Vagina (tissue), 2 donors: ENCODE measurements around the gene MAD1L1.

ENCODE experiments used
- POLR2A ChIP-seq, 2 donors: fragments of 450-650 bp; IDR thresholded peaks; one replicate each; pipeline ENCODE4 v1.6.1; 2017; ENCODE audit warnings: antibody characterized with exemption in 2 of 2, mild to moderate bottlenecking in 2 of 2, moderate library complexity in 2 of 2
- TF ChIP-seq, protein P1 (sequence below), 3 experiments: fragments of 450-650 bp in 2 of 3; fragments of 200-600 bp in 1 of 3; sonication (generic) in 1 of 3; IDR thresholded peaks; one replicate each; pipeline ENCODE4 v1.5.1; 2017 to 2019; ENCODE audit warnings: antibody characterized with exemption in 3 of 3, mild to moderate bottlenecking in 2 of 3, moderate library complexity in 2 of 3

GRCh38 chr7:2105280-2105679 is 127.5 kb downstream of the MAD1L1 start:
- TF ChIP-seq, protein P1, sequence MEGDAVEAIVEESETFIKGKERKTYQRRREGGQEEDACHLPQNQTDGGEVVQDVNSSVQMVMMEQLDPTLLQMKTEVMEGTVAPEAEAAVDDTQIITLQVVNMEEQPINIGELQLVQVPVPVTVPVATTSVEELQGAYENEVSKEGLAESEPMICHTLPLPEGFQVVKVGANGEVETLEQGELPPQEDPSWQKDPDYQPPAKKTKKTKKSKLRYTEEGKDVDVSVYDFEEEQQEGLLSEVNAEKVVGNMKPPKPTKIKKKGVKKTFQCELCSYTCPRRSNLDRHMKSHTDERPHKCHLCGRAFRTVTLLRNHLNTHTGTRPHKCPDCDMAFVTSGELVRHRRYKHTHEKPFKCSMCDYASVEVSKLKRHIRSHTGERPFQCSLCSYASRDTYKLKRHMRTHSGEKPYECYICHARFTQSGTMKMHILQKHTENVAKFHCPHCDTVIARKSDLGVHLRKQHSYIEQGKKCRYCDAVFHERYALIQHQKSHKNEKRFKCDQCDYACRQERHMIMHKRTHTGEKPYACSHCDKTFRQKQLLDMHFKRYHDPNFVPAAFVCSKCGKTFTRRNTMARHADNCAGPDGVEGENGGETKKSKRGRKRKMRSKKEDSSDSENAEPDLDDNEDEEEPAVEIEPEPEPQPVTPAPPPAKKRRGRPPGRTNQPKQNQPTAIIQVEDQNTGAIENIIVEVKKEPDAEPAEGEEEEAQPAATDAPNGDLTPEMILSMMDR (IDR thresholded peaks at IDR 0.05), result no peak
- no peak for TF ChIP-seq POLR2A (IDR thresholded peaks at IDR 0.05)
